ENCODE results near the gene ZNF486. TPM values are rescaled to one million over a fixed set of nuclear protein-coding genes. Genes with fewer than 3 reads are reported as not detected.
A peak's percentile ranks its signal among the peaks of the same experiment; 100 is the strongest.
"Not testable (repeated sequence)": the region's sequence is repeated elsewhere in the genome, so short reads cannot be mapped to it uniquely, and the experiment has no call there.

The ZNF486 gene
- total and polyA plus RNA-seq, 2 donors (not counting 3 experiments of a cell fraction or from before 2014, with no cell fraction given) = 3.3 to 8.4 TPM

GRCh38 chr19:20167651-20168122, 673 bp downstream of the ZNF486 start:
- H3K36me3 ChIP-seq (ENCODE audit: control insufficient read depth in 2 of 2, extremely low read depth in 1 of 2, insufficient read depth in 2 of 2, low read length in 2 of 2) = peaks cover 0 to 4% of the 10 kb centered on the region in 2 experiments
- no TSS peak for BruUV-seq (replicated peaks)
- POLR2A ChIA-PET = interaction anchor here (0.7 to 1.1 kb wide), 4 partner anchors 70 to 974 kb away, joined by 3 to 4 read pairs (median 4); partner anchors contain the start of genes ZNF431 and ZNF93
- no peaks in the 10 kb centered on the region for H3K9me3 ChIP-seq (replicated peaks; ENCODE audit: control insufficient read depth, insufficient read depth, low read length)
- peak overlapping the region; percentile 76 to 86 (median 77) for H3K4me3 ChIP-seq (replicated peaks in 1 of 3; ENCODE audit: insufficient read depth in 1 of 3, low read depth in 1 of 3, low read length in 3 of 3)
- peak; percentile 54 for FAIRE-seq
- H3K79me2 ChIP-seq (ENCODE audit: control insufficient read depth, insufficient read depth, low read length) = peaks cover 14% of the 10 kb centered on the region
- dilution Hi-C loops (cut with MboI; ENCODE audit: extremely low pct_ligation_motif_present, low sequenced_read_pairs) (no loop called here), intact Hi-C loops (cut with micrococcal nuclease) (loop anchor here (1.0 to 5.0 kb wide), 2 partner anchors 71 to 390 kb away; no protein-coding TSS in a partner anchor)
- no peaks in the 10 kb centered on the region for H3K9me1 ChIP-seq (replicated peaks; ENCODE audit: control insufficient read depth, extremely low read depth, insufficient read depth, low read length)
- H3K27me3 ChIP-seq (ENCODE audit: control insufficient read depth in 2 of 2, insufficient read depth in 2 of 2, low read length in 2 of 2) = no peaks in the 10 kb centered on the region
- peak; percentile 5 for TF ChIP-seq JUN (IDR thresholded peaks at IDR 0.05; ENCODE audit: borderline replicate concordance, insufficient read depth, insufficient read length, low read depth)
- no peak for TF ChIP-seq CTCF (IDR thresholded peaks at IDR 0.05; ENCODE audit: extremely low read depth in 1 of 2, insufficient read depth in 1 of 2, low read depth in 1 of 2, low read length in 2 of 2)
- H4K20me1 ChIP-seq (replicated peaks; ENCODE audit: control insufficient read depth, extremely low read depth, insufficient read depth, low read length) = no peaks in the 10 kb centered on the region
- peak overlapping the region; percentile 84 for H3K9ac ChIP-seq (replicated peaks; ENCODE audit: extremely low read depth, insufficient read depth, low read length)
- peak overlapping the region; percentile 94 for H2AFZ ChIP-seq (ENCODE audit: low read depth, low read length)
- no peaks in the 10 kb centered on the region for H3K4me1 ChIP-seq (ENCODE audit: control insufficient read depth, extremely low read depth, insufficient read depth, low read length)
- peak overlapping the region; percentile 94 for H3K27ac ChIP-seq (ENCODE audit: insufficient read depth, low read depth, low read length)
- H3K4me2 ChIP-seq (ENCODE audit: insufficient read depth, low read length) = peak overlapping the region; percentile 73
- CTCF ChIA-PET = interaction anchor here (1.2 to 2.7 kb wide), 2 partner anchors 70 to 116 kb away, joined by 3 to 9 read pairs; no protein-coding TSS in a partner anchor
- peak; percentile 71 for DNase-seq (ENCODE audit: low read depth, low spot score)

- Histone ChIP-seq H3K79me2 (ENCODE audit: control insufficient read depth, insufficient read depth, low read length) (peaks cover 16% of the 10 kb centered on the region), H3K4me1 (ENCODE audit: control insufficient read depth, extremely low read depth, insufficient read depth, low read length) (no peaks in the 10 kb centered on the region), H3K36me3 (ENCODE audit: control insufficient read depth in 2 of 2, extremely low read depth in 1 of 2, insufficient read depth in 2 of 2, low read length in 2 of 2) (peaks cover 2 to 4% of the 10 kb centered on the region in 2 experiments), H3K9me1 (replicated peaks; ENCODE audit: control insufficient read depth, extremely low read depth, insufficient read depth, low read length) (no peaks in the 10 kb centered on the region), H3K9ac (replicated peaks; ENCODE audit: extremely low read depth, insufficient read depth, low read length) (no peak overlapping the region), H3K27me3 (ENCODE audit: control insufficient read depth in 2 of 2, insufficient read depth in 2 of 2, low read length in 2 of 2) (no peaks in the 10 kb centered on the region), H3K27ac (ENCODE audit: insufficient read depth, low read depth, low read length) (no peak overlapping the region), H3K4me2 (ENCODE audit: insufficient read depth, low read length) (no peak overlapping the region), H3K4me3 (replicated peaks in 1 of 3; ENCODE audit: insufficient read depth in 1 of 3, low read depth in 1 of 3, low read length in 3 of 3) (no peak overlapping the region), H2AFZ (ENCODE audit: low read depth, low read length) (no peak overlapping the region), H3K9me3 (replicated peaks; ENCODE audit: control insufficient read depth, insufficient read depth, low read length) (no peaks in the 10 kb centered on the region), H4K20me1 (replicated peaks; ENCODE audit: control insufficient read depth, extremely low read depth, insufficient read depth, low read length) (no peaks in the 10 kb centered on the region)
- dilution Hi-C loops (cut with MboI; ENCODE audit: extremely low pct_ligation_motif_present, low sequenced_read_pairs) (no loop called here), intact Hi-C loops (cut with micrococcal nuclease) (no loop called here)
- BruUV-seq (replicated peaks) = no TSS peak
- no peak for FAIRE-seq
- ChIA-PET POLR2A (interaction anchor here (0.6 kb wide), 1 partner anchor 54 kb away, joined by 3 read pairs; no protein-coding TSS in a partner anchor), CTCF (no interaction called here)
- TF ChIP-seq CTCF (IDR thresholded peaks at IDR 0.05; ENCODE audit: extremely low read depth in 1 of 2, insufficient read depth in 1 of 2, low read depth in 1 of 2, low read length in 2 of 2) (no peak), GATA2 (IDR thresholded peaks at IDR 0.05; ENCODE audit: insufficient read depth, insufficient read length, low read depth, low read length) (no peak), JUN (IDR thresholded peaks at IDR 0.05; ENCODE audit: borderline replicate concordance, insufficient read depth, insufficient read length, low read depth) (no peak)
- no peak for DNase-seq (ENCODE audit: low read depth, low spot score)
Observed at GRCh38 chr19:20171285-20171684, 4.3 kb downstream of the ZNF486 start.

GRCh38 chr19:20175848-20176247, 8.8 kb downstream of the ZNF486 start:
- H3K79me2 ChIP-seq (ENCODE audit: control insufficient read depth, insufficient read depth, low read length); H3K27ac ChIP-seq (ENCODE audit: insufficient read depth, low read depth, low read length); H3K36me3 ChIP-seq (ENCODE audit: control insufficient read depth in 2 of 2, extremely low read depth in 1 of 2, insufficient read depth in 2 of 2, low read length in 2 of 2); H3K9me1 ChIP-seq (replicated peaks; ENCODE audit: control insufficient read depth, extremely low read depth, insufficient read depth, low read length); H3K4me2 ChIP-seq (ENCODE audit: insufficient read depth, low read length); dilution Hi-C loops (cut with MboI; ENCODE audit: extremely low pct_ligation_motif_present, low sequenced_read_pairs); intact Hi-C loops (cut with micrococcal nuclease); FAIRE-seq; H3K27me3 ChIP-seq (ENCODE audit: control insufficient read depth in 2 of 2, insufficient read depth in 2 of 2, low read length in 2 of 2); H2AFZ ChIP-seq (ENCODE audit: low read depth, low read length); H3K4me1 ChIP-seq (ENCODE audit: control insufficient read depth, extremely low read depth, insufficient read depth, low read length); CTCF ChIA-PET; BruUV-seq (replicated peaks); POLR2A ChIA-PET; H3K9me3 ChIP-seq (replicated peaks; ENCODE audit: control insufficient read depth, insufficient read depth, low read length); H3K9ac ChIP-seq (replicated peaks; ENCODE audit: extremely low read depth, insufficient read depth, low read length); DNase-seq (ENCODE audit: low read depth, low spot score); H3K4me3 ChIP-seq (replicated peaks in 1 of 3; ENCODE audit: insufficient read depth in 1 of 3, low read depth in 1 of 3, low read length in 3 of 3); H4K20me1 ChIP-seq (replicated peaks; ENCODE audit: control insufficient read depth, extremely low read depth, insufficient read depth, low read length): not testable (repeated sequence)
